Activated T-helper 1 cell treated with Interleukin-2 at 50 U/mL for 16 hours (primary cell): ENCODE data around the gene MEX3D.
A peak's percentile ranks its signal among the peaks of the same experiment; 100 is the strongest.

Experiments
- DNase-seq: peaks from one replicate; pipeline ENCODE4 v3.0.0-alpha.2; 2020; ENCODE audit warnings: low read depth

MEX3D gene

DNA sequence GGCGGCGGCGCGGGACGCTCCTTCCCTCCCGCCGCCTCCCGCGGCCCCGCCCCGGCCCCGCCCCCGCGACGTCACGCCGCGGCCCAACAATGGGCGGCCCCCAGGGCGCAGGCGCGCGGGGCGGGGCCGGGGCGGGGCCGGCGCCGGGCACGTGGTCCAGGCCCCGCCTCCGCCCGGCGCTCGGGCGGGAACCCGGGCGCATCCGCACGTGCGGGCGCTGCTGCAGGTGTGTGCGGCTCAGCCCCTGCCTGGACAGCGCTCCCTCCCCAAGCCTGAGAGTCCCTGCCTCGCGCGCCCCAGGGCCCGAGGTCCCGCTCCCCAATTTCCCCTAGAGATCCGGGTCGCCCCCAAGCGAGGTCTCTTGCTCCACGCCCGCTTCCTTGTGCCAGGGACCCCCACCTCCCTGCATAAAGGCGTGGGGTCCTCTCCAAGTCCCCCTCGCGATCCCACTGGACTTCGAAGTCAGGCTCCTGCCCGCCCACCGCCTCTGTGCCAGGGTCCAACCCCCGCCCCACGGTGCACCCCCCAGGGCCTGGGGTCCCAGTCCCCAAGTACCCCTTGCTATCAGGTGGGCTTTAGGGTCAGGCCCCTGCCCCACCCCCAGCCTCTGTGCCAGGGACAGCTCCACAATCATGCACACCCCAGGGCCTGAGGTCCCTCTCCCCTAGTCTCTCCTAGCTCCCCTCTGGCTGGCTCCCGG is at the start of gene MEX3D:
TSS of gene MEX3D (minus strand) at position 6 of the 700 bp plus-strand sequence. CDS start 267 bp downstream, outside the sequence.
- DNase-seq: peak; percentile 78

DNA sequence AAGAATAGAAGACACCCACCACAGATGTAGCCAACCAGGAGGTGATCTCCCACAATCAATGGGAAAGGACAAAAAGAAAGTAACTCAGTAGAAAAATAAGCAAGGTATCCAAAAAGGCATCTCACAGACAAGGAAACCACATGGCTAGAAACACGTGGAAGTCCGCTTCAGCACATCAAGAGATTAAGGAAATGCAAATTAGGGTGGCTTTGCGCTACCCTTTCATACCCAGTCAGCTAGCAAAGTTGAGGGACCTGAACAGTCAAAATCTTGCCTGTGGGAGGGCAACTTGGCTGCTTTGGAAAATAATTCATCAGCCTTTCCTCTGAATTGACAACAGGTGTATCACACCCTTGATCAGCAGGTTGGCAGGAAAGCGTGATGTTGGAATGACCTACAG is 48.8 kb upstream of the MEX3D start:
- DNase-seq: no peak

DNA sequence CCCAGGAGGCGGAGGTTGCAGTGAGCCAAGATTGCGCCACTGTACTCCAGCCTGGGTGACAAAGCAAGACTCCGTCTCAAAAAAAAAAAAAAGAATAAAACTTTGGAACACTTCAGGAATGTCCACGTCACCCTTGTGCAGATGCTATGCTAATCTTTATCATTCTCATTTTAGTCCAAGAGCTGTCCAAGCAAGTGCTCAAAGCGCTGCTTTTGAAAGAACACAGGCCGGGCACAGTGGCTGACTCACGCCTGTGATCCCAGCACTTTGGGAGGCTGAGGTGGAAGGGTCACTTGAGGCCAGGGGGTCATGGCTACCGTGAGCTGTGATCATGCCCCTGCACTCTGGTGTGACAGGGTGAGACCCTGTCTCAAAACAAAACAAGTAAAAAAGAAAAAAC is 48.3 kb upstream of the MEX3D start:
- no peak for DNase-seq

DNA sequence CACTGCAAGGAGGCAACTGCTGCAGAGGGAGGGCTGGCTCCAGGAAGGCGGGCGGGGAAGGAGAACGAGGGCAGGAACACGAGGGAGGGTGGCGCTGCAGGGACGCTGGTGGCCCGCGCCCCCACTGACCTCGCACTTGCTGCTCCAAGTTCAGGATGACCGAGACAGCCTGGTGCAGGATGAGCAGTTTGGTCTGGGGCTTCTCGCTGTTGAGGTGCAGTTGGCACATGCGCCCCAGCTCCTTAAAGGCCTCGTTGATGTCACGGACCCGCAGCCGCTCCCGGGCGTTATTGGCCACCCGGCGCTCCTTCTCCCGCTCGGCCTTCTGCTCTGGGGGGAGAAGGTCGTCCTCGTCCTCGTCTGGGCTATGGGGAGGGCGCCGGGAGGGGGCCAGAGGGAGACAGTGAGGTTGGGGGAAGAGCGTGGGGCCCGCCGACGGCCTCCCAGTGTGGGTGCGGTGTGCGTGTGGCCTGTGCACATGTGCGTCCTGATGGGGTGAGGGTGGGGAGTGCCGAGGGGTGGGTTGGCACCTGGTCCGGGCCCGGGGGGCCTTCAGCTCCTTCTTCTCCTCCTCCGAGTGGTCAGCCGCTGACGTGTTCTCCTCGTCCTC is 47.1 kb upstream of the MEX3D start:
- no peak for DNase-seq

DNA sequence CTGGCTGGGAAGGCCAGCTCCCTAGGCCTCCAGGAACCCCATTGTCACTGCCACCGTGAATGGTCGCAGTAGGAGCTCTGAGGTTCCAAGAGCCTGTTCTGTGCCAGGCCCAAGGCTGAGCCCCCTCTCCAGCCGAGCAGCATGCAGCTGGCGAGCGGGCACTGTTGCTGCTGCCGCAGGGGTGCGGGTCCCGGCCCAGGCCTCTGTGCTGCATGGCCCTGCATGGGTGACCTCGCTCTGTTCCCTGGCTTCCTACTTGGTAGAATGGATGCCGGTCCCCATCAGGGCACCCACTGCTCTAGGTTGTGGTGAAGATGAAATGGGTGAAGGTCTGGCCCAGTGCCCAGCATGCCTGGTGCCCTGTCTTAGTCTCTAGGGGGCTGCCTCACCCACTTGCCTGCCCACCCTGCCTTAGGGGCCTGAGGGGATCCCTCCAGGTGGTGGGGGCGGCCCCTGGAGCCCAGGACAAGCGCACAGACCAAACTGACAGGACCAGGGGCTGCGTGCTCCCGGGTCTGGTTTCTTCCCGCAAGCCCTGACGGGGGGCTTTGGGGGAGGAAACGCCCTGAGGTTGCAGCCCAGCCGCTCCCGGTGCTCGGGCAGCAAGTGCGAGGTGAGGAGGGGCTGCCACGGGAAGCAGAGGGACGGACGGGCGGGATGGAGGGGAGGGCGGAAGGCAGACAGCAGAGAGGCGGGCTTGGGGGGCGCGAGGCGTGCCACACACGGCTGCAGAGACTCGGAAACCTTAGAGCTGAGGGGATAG is 45.9 kb upstream of the MEX3D start:
- DNase-seq: no peak

DNA sequence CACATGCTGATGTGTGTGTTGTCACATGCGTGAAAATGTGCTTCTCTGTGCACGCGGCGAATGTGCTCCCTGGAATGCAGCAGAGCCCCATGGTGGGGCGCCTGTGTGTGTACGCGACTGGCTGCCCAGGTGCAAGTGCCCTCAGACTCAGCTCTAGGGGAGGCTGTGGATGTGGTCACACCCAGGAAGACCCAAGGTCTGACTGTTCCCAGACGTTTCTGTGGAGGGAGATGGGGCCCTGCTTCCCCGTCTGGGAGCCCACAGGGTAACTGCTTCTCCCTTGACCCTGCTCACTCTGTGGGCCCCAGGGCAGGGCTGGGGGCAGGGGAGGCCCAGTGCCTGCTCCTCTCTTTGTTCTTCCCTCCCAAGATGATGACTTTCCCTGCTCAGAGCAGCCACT is 45.0 kb upstream of the MEX3D start:
- DNase-seq: no peak

DNA sequence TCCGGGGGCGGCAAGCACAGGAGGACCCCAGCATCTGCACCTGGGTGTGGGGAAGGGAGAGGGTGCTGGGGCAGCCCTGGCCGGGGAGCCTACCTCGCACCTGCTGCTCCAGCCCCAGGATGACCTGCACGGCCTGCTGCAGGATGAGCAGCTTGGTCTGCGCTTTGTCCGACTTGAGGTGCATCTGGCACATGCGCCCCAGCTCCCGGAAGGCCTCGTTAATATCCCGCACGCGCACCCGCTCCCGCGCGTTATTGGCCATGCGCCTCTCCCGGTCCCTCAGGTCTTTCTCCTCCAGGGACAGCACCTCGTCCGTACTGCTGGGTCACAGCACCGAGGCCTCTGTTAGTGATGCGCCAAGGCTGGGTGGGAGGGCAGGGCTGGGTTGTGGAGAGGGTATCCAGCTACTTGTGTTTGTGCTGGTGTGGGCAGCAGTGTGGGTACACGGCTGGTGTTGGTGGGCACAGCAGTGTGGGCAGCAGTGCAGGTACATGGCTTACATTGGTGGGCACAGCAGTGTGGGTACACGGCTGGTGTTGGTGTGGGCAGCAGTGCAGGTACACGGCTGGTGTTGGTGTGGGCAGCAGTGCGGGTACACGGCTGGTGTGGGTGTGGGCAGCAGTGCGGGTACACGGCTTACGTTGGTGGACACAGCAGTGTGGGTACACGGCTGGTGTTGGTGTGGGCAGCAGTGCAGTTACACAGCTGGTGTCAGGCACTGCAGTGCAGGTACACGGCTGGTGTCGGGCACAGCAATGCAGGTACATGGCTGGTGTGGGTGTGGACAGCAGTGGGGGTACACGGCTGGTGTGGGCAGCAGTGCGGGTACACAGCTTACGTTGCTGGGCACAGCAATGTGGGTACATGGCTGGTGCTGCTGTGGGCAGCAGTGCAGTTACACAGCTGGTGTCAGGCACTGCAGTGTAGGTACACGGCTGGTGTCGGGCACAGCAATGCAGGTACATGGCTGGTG is 44.3 kb upstream of the MEX3D start:
- DNase-seq: no peak

DNA sequence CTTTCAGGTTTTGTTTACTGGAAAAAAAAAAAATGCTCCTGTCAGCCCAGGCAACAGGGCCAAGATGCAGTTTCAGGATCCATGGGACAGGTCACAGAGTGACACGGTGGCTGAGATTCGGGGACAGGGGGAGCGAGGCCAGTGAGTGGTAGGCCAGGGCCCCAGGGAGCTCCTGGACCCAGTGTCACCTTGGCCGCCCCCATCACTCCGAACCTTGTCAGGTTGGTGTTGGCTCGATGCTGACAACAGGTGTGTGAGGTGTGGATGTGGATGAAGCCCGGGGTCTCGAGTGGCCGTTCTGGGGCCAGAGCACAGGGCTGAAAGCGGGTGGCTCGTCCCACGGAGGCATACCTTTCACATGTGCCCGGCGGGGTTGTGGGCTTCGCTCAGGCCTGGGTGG is 43.2 kb upstream of the MEX3D start:
- DNase-seq: no peak

DNA sequence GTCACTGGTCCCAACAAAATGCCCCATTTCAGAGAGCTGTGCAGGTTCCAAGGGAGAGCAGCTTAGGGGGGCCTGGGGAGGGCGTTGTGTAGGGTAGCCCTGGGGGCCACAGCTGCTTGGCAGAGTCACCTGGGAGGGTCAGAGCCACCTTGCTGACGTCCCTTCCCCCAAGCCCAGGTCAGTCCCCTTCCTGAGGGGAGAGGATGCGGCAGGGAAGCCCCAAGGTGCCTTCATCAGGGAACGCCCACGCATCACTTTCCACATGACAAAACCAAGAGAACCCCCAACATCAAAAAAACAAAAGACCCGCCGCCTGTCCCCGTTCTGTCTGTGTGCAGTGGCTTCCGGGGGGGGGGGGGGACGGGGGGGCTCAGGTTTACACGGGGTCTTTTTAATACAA is 42.5 kb upstream of the MEX3D start:
- DNase-seq: no peak

DNA sequence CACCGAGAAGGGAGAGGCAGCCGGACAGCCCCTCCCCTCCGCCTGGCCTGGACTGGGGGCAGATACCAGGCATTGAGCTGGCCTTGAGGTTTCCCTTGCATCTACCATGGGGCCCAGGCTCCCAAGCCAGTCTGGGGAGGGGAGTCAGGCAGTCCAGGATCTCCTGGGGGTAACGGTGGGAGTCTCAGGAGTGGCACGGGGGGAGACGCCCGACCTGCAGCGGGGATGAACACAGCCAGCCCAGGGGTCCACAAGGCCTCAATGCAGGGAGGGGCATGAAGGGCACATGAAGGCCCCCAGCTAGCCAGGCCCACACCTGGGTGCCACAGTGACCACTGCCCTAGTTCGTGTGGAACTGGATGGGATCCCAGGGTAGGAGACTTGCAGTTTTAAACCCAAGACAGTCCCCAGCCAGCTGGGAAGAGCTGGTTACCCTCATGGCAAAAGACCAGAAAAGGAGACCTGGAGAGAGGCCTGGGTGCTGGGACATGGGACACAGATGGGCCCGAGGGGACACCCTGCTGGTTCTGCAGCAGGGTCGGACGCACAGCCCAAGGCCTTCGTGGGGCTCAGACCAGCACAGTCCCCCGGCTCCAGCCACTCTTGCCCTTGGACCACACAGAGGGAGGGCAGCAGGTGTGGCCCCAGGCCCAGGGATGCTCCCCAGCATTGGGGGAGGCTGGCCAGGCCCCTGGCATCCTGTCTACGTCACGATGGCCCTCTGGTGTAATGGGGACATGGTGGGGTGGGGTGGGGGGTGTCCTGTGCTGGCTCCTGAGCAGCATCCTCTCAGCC is 41.8 kb upstream of the MEX3D start:
- DNase-seq: no peak

DNA sequence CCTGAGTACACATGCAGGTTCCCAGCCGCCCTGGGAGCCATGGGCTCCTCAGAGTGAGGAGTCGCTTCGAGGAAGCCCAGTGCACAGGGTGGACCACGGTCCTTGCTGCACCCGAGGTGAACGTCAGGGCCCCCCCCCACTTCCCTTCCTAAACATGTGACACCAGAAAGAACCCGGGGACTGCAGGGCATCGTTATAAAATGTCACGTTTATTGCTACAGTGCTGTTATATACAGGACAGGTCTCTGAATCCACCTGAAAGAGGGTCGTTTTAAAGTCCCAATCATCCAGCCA is 40.9 kb upstream of the MEX3D start:
- DNase-seq: no peak

DNA sequence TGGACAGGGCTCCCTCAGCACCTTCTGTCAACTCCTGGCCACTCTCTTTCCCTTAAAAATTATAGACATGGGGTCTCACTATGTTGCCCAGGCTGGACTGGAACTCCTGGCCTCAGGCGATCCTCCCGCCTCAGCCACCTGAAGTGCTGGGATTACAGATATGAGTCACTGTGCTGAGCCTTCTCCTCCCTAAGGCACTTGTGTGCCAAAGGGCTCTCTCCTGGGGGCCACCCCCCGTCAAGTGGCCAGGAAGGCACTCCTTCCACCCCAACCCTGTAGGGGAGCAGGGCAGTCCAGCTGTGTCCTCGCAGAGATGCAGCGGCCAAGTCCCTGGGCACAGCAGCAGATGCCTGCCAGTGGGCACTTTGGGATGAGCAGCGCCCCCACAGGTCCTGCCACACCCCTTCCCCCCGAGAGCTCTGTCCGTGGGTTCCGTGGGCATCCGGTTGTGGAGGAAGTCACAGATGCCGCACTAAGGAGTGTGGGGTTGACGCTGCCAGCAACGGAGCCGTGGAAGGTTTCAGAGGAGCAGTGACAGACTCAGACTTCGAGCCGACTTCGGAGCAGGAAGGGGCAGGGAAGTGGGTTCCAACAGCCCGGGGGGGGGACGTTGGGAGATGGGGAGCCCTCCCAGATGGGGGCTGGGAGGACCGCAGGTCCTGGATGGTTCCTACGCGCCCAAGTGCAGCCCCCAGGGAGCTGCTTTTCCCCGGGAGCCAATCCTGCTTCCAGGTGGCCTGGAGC is 40.4 kb upstream of the MEX3D start:
- DNase-seq: peak; percentile 25

DNA sequence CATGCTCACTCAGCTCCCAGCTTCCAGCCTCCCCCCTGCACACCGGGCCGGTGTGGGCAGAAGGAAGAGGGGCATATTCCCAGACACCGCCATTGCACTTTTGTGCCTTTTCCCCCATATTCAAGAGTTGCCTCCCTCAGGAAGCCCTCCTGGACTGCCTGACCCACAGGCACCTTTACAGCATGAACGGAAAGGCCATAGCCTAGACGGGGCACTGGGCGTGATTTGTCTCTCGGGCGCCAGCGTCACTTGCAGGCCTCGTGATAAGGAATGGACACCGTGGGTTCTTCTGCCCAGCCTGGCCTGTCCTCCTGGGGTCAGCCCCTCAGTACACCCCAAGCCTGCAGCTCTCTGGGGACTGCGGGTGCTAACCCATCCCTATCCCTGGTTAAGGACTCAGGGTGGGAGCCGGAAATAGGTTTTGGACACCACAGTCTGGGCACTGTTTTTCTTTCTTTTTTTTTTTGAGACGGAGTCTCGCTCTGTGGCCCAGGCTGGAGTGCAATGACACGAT is 38.1 kb upstream of the MEX3D start:
- no peak for DNase-seq

DNA sequence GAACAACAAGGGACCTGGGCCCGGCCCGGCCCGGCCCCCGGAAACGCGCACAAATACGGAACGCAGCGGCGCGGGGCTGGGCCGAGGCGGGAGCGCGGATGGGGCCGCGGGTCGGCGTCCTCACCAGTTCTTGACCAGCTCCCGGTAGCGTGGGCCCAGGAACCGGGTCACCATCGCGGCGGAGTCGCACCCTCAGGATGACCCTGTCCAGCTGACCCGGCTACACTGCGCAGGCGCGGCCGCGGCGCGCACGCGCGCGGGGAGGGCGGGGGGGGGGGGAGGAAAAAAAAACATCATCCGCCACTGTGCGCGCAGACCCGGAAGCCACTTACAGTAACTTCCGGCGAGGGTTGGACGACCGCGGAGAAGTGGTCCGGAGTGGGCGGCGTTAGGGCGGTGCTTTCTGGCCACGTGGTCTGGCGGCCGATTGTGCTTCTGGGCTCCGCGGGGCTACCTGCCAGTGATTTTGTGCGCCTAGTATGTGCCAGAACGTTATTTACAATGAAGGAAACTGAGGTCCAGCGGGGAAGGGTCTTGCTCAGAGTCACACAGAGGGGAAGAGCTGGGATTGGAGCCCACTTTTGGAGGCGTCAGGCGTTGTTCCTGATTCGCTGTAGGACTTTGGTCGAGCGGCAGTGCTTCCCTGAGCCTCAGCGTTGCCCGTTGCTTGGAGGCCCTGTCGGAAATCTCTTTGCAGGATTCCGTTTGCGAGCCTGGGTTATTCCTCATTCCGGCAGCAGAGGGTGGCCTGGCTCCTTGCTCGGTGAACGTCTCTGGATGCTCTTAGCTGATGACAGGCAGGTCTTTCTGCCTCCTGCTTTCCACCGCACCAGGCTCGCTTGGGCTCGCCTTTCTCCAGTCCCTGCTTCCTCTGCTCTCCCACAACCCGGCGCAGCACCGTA is 37.4 kb upstream of the MEX3D start, which contains the start of gene UQCR11:
TSS of gene UQCR11 (minus strand) at position 227 of the 902 bp plus-strand sequence. CDS start at position 174, 53 bp downstream.
- peak; percentile 83 for DNase-seq

DNA sequence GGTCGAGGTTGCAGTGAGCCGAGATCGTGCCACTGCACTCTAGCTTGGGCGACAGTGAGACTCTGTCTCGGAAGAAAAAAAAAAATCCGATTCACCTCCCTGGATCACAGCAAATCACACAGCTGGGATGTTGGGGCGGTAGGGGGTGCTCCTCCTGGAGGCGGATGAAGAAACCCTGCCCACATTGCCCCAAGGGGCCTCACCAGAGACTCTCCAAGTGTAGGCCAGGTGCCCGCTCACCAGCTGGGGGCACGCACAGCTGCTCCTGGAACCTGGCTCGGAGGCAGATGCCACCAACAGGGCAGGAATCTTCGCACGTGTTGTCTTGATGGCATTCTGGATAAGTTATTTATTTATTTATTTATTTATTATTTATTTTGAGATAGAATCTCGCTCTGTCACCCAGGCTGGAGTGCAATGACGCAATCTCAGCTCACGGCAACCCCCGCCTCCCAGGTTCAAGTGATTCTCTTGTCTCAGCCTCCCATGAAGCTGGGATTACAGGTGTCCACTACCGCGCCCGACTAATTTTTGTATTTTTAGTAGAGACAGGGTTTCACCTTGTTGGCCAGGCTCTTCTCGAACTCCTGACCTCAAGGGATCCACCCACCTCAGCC is 34.1 kb upstream of the MEX3D start:
- no peak for DNase-seq

DNA sequence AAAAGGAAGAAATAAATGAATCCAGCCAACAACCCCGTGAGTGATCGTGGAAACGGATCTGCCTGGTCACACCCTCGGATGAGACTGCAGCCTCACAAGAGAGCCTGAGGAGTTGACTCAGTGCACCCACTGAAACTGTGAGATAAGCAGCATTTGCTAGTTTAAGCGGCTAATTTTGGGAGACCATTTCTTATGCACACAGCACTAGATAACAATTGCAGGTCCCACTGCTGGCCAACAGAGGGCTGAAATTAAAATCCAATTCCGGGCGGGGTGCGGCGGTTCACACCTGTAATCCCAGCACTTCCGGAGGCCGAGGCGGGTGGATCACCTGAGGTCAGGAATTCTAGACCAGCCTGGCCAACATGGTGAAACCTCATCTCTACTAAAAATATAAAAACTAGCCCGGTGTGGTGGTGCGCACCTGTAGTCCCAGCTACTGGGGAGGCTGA is 33.5 kb upstream of the MEX3D start:
- DNase-seq: no peak

DNA sequence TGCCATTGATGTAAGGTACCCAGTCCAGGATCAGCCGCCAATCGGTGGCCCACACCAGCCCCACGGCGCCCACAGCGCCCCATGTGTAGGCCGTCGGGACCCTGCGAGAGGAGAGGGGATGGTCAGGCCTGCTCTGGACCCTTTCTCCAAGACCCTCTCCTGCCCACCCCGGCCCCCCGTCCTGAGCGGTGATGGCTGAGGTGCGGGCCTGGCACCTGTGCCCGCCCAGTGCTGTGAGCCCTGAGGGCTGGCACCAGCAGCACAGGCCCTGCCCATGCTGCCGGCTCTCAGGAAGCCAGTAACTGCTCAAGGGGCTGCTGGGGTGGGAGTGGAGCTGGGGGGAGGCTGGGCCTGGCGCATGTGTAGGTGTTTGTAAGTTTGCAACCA is 31.3 kb upstream of the MEX3D start:
- DNase-seq: no peak

DNA sequence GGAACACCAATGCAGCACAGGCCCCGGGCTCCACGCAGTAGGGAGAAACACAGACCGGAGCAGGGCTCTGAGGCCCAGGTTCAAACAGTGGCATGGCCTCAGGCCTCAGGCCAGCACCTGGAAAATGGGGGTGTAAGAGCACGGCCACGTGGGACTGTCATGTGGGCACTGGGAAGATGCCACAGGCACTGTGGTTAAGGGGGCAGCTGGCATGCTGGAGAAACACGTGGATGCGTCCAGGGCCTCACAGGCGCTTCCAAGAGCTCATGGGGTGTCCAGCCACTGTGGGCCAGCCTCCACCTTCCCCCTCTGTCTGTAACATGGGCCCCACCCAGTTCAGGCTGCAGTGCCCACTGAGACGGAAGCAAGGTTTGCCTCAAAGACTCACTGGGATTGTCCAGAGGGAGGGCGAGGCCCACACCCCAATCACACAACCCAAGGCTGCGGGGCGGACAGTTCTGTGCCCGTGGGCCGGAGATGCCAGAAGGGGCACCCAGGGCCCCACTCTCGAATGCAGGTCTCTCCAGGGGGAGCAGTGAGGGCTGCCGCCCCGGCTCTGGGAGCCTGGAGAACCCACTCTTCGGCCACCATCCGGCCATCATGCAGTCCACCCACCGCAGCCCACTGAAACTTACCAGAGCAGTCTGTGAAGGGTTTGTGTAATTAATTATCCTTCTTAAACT is 30.8 kb upstream of the MEX3D start:
- DNase-seq: no peak
